Measurements from ENCODE around the gene CHIT1.
"Not testable (repeated sequence)": the region's sequence is repeated elsewhere in the genome, so short reads cannot be mapped to it uniquely, and the experiment has no call there.

The CHIT1 gene

GRCh38 chr1:203265541-203265940, 36.1 kb upstream of the CHIT1 start:
- DNase-seq (ENCODE audit: low read depth): no peak

GRCh38 chr1:203264052-203264501, 34.6 kb upstream of the CHIT1 start:
- no peak for DNase-seq (ENCODE audit: low read depth)

GRCh38 chr1:203263496-203263895, 34.0 kb upstream of the CHIT1 start:
- DNase-seq (ENCODE audit: low read depth): no peak

DNA sequence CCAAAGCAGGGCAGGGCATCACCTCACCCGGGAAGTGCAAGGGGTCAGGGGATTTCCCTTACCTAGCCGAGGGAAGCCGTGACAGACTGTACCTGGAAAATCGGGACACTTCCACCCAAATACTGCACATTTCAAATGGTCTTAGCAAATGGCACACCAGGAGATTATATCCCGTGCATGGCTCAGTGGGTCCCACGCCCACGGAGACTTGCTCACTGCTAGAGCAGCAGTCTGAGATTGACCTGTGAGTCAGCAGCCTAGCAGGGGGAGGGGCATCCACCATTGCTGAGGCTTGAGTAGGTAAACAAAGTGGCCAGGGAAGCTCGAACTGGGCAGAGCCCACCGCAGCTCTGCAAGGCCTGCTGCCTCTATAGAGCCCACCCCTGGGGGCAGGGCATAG, 27.2 kb upstream of the CHIT1 start:
- not testable (repeated sequence) for DNase-seq (ENCODE audit: low read depth)

GRCh38 chr1:203254782-203255181, 25.3 kb upstream of the CHIT1 start:
- not testable (repeated sequence) for DNase-seq (ENCODE audit: low read depth)

DNA sequence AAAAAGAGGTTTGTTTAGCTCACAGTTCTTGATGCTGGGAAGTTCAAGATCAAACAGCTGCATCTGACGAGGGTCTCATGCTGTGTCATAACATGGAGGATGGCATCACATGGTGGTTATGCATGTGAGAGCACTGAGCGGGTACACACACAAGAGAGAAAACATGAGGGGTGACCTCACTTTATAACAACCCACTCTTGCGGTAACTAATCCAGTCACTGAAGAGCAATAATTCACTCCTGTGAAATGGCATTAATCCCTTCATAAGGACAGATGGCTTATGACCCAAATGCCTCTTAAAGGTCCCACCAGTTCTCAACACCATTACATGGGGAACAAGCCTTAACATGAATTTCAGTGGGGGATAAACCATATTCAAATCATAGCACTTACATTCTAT, 23.2 kb upstream of the CHIT1 start:
- DNase-seq (ENCODE audit: low read depth): no peak

- no peak for DNase-seq (ENCODE audit: low read depth)
These were observed 22.0 kb upstream of the CHIT1 start for GRCh38 chr1:203251466-203251865.

GRCh38 chr1:203250911-203251310, 21.4 kb upstream of the CHIT1 start:
- DNase-seq (ENCODE audit: low read depth): no peak

DNA sequence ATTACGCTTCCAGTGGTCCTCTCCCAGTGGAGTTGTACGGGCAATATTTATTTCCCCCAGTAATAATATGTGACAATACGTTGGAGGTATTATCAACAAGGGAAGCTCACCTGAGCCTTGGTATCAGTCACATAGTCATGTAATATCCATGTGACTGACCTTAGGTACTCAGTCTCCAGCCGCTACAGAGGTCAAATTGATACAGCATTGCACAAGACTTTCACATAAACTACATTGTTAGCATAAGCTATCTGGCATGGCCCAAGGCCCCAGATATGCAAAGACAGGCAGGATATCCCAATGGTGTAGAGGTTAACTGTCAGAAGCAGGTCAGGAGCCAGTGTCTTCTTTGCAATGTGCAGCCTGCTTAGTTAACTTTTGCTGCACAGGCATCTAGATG, 15.3 kb upstream of the CHIT1 start:
- no peak for DNase-seq (ENCODE audit: low read depth)

DNA sequence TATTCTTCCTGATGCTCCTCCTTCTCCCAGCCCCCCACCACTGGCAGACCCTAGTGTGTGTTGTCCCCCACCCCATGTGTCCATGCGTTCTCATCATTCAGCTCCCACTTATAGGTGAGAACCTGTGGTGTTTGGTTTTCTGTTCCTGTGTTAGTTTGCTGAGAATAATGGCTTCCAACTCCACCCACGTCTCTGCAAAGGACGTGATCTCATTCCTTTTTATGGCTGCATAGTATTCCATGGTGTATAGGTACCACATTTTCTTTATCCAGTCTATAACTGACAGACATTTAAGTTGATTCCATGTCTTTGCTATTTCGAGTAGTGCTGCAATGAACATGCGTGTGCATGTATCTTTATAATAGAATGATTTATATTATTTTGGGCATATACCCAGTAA, 12.2 kb upstream of the CHIT1 start:
- not testable (repeated sequence) for DNase-seq (ENCODE audit: low read depth)

GRCh38 chr1:203239526-203240305, 10.2 kb upstream of the CHIT1 start:
- no peak for DNase-seq (ENCODE audit: low read depth)

GRCh38 chr1:203239081-203239480, 9.6 kb upstream of the CHIT1 start:
- no peak for DNase-seq (ENCODE audit: low read depth)

DNA sequence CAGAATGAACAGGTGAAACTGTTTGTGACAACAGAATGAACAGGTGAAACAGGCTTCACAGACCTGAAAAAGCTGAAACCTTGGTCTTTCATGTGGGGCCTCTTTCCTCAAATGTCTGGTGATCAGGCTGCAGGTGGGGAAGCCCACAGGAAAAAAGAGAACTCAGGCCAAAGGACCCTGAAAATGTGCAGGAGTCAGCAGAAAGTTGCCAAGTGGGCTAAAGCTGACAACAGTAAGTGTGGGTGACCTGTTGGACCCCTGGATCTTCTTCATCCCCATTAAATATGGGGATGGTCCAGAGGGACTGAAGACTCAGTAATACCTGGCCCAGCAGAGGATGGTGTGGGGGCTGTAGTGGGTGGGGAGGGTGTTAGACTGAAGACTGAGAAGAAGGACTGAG, 9.1 kb upstream of the CHIT1 start:
- DNase-seq (ENCODE audit: low read depth): no peak

DNA sequence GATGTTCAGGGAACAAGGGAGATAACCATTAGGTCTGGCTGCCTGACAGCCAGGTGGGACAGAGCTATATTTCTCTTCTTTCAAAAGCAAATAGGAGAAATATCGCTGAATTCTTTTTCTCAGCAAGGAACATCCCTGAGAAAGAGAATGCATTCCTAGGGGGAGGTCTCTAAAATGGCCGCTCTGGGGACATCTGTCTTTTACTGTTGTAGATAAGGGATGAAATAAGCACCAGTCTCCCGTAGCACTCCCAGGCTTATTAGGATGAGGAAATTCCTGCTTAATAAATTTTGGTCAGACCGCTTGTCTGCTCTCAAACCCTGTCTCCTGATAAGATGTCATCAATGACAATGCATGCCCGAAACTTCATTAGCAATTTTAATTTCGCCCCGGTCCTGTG, 5.4 kb upstream of the CHIT1 start:
- DNase-seq (ENCODE audit: low read depth): not testable (repeated sequence)

- DNase-seq (ENCODE audit: low read depth): no peak
These were observed 803 bp downstream of the CHIT1 start for GRCh38 chr1:203228670-203229069.

DNA sequence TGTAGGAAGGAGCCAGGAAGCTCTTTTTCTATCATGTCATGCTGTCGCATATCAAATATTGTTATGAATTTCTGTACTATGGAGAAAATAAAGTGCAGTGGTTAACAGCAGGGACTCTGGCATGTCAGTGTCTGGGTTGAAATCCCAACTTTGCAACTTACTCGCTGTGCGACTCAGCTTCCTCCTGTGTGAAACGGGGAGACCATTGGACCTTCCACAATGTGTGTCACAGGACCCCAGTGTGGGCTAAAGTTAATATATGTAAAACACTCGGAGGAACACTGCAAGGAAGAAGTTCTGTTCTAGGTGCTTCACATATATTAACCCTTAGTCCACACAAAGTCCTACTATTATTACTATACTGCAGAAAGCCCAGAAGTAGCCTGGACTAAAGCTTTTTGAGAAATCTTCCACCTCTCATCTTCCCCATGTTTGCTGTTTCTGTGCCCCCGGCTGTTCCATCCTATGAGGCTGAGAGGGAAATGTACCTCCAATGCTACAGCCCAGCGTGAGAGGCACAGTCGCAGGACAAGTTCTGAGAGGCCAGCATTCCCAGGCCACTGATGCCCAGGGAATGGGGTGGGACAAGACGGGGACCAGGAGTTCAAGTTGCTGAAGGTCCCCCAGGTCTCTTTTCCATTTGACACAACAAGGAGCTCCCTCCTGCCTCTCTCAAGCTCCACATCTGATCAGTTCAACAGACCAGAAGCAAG, 1.9 kb downstream of the CHIT1 start:
- DNase-seq (ENCODE audit: low read depth): no peak

- DNase-seq (ENCODE audit: low read depth): no peak
These were observed 4.4 kb downstream of the CHIT1 start for GRCh38 chr1:203225071-203225470.

DNA sequence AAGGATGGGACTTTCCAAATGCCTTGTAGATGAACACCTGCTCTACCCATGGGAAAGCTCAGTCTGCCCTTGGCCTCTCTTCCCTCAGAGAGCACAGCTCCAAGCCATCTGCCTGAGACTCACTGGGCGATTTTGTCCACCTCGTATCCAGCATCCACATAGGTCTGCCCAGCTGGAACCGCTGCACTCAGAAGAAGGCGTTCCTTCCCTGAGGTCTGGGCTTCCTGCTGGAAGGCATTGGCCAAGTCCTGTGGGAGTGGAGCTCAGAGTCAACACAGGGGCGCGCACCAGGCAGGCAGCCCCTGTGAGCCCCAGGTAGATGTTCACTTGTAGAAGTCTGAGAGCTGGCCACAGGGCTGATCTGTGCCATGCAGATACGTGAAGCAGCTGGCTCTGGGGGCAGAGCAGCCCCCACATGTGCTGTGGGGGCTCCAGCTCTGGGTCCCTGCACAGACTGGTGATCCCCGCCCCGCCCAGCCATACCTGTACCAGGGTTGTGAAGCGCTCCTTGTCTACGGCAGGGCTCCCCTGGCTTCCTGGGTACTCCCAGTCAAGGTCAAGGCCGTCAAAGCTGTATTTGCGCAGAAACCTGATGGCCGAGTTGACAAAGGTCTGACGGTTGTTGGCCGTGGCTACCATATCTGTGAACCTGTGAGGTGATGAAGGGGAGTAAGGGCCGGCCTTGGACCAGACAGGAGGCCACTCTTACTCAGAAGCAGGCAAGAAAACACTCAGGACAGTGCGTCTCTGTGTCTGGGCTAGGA, 6.3 kb downstream of the CHIT1 start:
- no peak for DNase-seq (ENCODE audit: low read depth)

- DNase-seq (ENCODE audit: low read depth): no peak
These were observed 9.5 kb downstream of the CHIT1 start for GRCh38 chr1:203219934-203220333.

DNA sequence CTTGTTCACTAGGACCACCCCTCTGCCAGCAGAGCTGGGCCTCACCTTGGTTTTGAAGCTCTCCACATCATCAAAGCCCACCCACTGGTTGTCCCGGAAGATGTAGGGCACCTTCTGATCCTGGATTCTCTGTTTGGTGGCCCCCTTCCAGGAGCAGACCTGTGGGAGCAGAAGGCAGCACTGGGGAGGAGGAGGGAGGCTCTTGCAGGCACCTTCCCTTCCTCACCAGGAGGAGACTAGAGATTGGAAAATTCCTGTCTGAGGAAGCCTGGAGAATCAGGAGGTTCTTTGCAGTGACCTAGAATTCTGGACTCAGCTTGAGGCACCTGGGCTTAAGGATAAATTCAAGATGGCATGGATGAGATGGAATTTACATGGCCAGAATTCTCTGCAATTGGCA, 10.3 kb downstream of the CHIT1 start:
- DNase-seq (ENCODE audit: low read depth): no peak

DNA sequence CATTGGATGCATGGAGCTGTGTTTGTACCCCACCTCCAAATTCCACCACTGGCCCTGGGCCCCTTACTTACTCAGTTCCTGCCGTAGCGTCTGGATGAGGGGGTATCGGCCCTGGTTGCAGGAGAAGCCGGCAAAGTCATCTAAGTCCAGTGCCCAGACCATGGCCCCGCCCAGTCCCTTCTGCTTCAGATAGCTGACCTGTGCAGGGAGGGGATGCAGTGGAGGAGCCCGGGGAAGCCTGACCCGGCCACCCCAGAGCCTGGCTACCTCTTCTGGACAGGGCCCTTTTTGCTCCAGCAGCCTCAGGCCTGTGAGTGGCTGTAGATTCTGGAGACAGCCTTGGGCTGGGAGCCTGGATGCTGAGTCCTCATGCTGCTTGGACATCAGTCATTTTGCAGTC, 11.8 kb downstream of the CHIT1 start:
- no peak for DNase-seq (ENCODE audit: low read depth)

DNA sequence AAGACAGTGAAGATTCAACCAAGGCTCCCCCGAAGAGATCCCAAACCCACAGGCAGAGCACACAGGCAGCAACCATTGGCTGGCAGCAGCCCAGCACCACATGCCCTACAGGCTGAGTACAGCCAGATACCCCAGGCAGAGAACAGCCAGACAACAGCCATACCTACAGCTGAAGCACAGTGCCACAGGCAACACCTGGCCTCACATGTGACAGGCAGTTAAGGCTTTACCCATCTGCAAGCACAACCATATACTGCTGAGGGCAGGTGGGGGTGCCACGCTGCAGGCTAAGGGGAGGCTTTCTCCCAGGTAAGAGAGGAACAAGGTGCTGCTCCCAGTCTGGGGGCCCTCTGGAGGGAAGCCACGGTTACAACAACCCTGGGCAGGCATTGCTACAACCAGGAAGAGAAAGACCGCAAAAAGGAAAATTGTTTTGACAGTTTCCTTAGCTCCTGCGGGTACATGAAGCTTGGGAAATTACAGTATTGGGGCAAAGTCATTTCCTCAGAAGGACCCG, 12.3 kb downstream of the CHIT1 start:
- no peak for DNase-seq (ENCODE audit: low read depth)
